Peyer's patch (tissue), 4 donors: ENCODE results near the gene RTN4.
A peak's percentile ranks its signal among the peaks of the same experiment; 100 is the strongest.

Source experiments
- CTCF ChIP-seq, 6 experiments: fragments of 450-650 bp in 4 of 6; fragments of 200-600 bp in 2 of 6; sonication (generic) in 1 of 6; IDR thresholded peaks; one replicate each; pipeline ENCODE4 v1.5.1; 2017 to 2019; ENCODE audit warnings: antibody characterized with exemption in 6 of 6, mild to moderate bottlenecking in 3 of 6, moderate library complexity in 1 of 6
- POLR2A ChIP-seq, 2 donors: fragments of 450-650 bp; IDR thresholded peaks; one replicate each; pipeline ENCODE4 v1.5.1; 2017; ENCODE audit warnings: antibody characterized with exemption in 2 of 2, mild to moderate bottlenecking in 2 of 2, moderate library complexity in 2 of 2

DNA sequence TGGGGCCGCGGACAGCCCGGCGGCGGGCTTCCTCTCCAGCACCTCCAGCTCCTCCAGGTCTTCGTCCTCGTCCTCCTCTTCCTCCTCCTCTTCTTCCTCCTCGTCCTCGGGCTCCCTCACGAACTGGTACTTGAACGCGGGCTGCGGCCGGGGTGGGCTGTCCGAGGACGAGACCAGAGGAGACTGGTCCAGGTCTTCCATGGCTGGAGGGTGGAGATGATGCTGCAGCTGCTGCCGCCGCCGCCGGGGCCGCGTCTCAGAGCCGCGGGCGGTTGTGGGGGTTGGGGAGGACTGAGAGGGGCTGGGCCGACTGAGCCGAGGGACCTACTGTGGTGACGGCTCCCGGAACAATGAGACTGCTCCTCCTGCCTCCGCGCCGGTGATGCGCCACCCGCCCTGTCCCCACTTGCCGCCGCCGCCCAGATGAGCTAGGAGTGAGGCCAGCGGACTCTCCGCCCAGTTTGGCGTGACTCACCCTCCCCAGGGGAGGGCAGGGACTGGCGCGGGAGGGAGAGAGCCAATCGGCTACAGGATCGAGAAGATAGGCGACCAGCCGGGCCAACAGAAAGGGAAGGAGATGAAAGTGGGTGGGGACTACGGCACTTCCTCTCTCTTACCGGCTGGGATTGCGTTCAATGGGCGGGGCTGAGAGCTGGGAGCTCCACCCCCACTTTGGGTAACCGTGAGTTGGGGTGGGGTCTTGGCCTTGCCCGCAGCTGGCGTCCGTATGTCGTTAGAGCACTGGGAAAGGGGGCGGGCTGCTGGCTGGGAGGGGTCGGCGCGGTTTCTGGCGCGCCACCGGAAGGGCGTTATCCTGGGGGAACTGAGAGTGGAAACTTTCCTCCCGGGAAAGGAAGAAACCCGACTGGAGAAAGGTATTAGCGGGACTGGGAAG is at the start of gene RTN4:
- TF ChIP-seq CTCF (IDR thresholded peaks at IDR 0.05) (peak in 3 of 6 experiments; percentile 29 to 46 (median 41)), POLR2A (IDR thresholded peaks at IDR 0.05) (peak; percentile 98 to 99)
